Spleen (tissue), 7 donors: Measurements from ENCODE around the gene MED27.

ENCODE experiments used
- CTCF ChIP-seq, 11 experiments: fragments of 200-600 bp in 7 of 11; fragments of 450-650 bp in 4 of 11; sonication (generic) in 4 of 11; IDR thresholded peaks in 8 of 11; conservative IDR thresholded peaks in 3 of 11; 1 replicate in 7 of 11; 2 replicates in 4 of 11; pipeline versions ENCODE4 v1.4.0 to v1.8.0; 2016 to 2021; ENCODE audit warnings: antibody characterized with exemption in 11 of 11, inconsistent platforms in 4 of 11, mild to moderate bottlenecking in 1 of 11
- POLR2A ChIP-seq, 3 donors: fragments of 450-650 bp; IDR thresholded peaks; one replicate each; pipeline ENCODE4 v1.5.1; 2017; ENCODE audit warnings: antibody characterized with exemption in 3 of 3, mild to moderate bottlenecking in 1 of 3
- POLR2AphosphoS5 ChIP-seq, 3 donors: sonication (generic); formaldehyde crosslinking; IDR thresholded peaks; one replicate each; pipeline ENCODE4 v1.5.1; 2017; ENCODE audit warnings: antibody characterized with exemption in 3 of 3
- donor health status: DM: no; HTN: no; CAD: no; lungs with moderate emphysema.
- donor health status: DM: no; HTN: no; CAD: no.
- donor health status: DM: no; HTN: no; CAD: no.

- TF ChIP-seq CTCF (IDR thresholded peaks at IDR 0.05 in 8 of 11, conservative IDR thresholded peaks at IDR 0.05 in 3 of 11) (no peak), POLR2AphosphoS5 (IDR thresholded peaks at IDR 0.05) (no peak), POLR2A (IDR thresholded peaks at IDR 0.05) (no peak)
Measured at GRCh38 chr9:131997779-131998178, 81.9 kb downstream of the MED27 start.
